GM21619 (cell line): ENCODE results near the gene TUBG1.

Source experiments
- ATAC-seq: cut with Tn5 transposase; IDR thresholded peaks from one replicate; pipeline ENCODE4 v1.9.1; 2021; ENCODE audit not compliant: unreplicated experiment

The TUBG1 gene

DNA sequence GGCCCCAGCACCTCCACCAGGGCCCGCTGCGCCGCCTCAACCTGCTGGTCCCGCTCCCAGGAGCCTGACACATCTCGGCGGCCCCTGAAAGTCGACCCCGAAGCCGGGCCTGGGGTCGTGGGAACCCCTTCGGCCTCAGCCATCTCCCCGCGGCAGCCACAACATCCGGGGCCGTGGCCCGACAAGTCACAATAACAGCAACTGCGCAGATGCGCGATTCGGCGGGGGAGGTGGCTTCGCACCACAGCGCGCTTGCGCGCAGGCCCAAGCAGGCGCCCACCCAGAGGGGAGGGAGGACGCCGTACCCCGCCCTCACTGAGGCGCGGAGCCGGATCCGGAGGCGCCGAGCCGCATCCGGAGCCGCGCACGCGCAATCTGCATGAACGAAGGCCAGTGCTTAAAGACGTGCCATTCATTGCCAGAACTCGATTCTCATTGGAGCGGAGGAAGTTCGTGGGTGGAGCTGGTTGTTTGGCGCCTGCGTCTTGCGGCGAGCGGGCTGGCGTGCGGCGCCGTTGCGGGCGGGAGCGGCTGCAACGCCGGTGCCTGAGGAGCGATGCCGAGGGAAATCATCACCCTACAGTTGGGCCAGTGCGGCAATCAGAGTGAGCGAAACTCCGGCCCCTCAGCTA lies at the start of gene TUBG1, which contains the start of gene RETREG3:
Gene TUBG1 (plus strand): TSS at position 502 of the 632 bp plus-strand sequence. CDS start 55 bp downstream, at position 557.
Gene RETREG3 (minus strand): TSS at position 193 of the 632 bp plus-strand sequence. CDS start 50 bp downstream, at position 143.
- ATAC-seq = peak; percentile 80

DNA sequence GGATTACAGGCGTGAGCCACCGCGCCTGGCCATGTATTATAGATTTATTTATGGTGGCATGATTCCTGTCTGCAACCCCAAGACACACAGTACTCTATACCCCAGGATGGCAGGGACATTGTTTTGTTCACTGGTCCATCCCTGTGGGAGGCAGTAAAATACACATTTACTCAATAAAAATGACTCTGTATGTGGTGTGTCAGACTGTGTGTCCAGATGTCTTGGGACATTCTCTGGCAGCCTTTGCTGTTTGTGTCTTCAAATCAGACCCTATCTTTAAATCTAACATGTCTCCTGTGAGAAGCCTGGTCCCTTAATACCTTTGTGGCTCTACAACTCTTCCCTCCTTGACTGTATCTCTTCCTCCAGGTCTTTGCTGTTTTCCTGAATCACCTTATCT lies 49.2 kb upstream of the TUBG1 start:
- no peak for ATAC-seq

DNA sequence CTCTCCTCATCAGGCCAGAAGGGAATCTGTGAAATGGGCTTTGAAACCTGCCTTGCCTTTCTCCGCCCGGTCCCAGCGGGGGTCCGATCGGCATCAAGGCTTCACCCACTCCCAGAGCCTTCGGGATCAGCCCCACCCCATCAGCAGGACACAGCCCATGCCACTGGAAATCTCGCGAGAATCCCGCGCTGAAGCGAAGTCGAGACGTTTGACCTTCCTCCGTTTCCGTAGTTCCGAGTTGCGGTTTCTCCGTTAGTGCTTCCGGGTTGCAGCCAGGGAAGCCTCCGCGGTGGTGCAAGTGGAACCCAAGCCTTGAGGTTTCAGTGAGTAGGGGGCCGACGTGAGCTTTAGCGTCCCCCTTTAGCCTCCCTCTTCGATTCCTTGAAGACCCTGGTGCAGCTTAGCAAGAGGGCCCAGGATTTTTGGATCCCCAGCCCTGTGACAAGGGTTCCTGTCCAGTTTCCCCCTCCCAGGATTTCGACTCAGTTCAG lies 47.5 kb upstream of the TUBG1 start, which contains the start of gene COASY:
Gene COASY (plus strand): TSS at position 252 of the 491 bp plus-strand sequence. CDS start 475 bp downstream, outside the sequence.
- no peak for ATAC-seq

DNA sequence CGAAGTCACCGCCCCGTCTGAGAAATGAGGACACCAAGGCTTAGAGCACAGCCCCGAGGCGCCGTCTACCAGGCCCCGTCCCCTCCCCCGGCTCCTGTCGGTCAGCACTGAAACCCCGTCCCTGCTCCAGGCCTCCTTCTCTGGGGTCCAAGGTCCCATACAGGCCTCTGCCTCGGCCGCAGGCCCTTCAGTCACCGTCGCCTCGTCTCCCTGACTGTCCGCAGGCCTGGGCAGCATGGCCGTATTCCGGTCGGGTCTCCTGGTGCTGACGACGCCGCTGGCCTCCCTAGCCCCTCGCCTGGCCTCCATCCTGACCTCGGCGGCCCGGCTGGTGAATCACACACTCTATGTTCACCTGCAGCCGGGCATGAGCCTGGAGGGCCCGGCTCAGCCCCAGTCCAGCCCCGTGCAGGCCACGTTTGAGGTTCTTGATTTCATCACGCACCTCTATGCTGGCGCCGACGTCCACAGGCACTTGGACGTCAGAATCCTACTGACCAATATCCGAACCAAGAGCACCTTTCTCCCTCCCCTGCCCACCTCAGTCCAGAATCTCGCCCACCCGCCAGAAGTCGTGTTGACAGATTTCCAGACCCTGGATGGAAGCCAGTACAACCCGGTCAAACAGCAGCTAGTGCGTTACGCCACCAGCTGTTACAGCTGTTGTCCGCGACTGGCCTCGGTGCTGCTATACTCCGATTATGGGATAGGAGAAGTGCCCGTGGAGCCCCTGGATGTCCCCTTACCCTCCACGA lies 46.9 kb upstream of the TUBG1 start:
- ATAC-seq = no peak

DNA sequence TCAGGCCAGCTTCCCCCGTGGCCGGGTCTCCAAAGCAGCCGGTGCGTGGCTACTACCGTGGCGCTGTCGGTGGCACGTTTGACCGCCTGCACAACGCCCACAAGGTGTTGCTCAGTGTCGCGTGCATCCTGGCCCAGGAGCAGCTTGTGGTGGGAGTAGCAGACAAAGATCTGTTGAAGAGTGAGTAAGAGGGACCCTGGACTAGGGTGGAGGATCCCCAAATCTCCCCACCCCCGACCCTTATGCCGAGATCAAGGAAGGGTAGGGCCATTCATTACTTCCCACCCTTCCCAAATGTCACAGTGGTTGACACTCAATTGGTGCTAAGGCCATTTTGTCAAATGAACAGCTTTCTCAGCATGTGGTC lies 46.4 kb upstream of the TUBG1 start:
- ATAC-seq = no peak

DNA sequence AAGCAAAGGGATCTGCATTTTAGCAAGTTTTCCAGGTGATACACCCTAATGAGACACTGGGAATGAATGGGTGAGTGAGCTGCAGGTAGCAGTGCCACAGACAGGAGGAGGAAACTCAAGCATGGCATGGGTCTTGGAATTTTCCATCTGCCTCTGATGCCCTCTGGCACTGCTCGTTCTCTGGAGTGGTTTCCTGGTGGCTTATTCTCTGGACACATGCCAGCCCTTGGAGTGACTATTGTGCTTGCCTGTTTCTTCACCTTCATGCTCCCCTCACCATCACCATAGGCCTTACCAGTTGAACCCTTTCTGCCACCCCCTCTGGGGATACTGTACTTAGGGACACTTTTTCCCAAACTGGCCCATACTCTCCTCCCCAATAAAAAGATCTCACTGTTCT lies 45.9 kb upstream of the TUBG1 start:
- ATAC-seq = no peak

DNA sequence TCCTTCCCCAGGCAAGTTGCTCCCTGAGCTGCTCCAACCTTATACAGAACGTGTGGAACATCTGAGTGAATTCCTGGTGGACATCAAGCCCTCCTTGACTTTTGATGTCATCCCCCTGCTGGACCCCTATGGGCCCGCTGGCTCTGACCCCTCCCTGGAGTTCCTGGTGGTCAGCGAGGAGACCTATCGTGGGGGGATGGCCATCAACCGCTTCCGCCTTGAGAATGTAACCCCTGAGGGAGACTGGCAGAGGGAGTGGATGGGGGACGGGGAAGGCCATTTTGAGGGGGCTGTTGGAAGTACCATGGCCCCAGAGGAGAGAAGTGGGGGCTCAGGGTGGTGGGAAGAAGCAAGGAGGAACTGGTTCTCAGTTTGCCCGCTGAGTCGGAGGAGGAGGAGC lies 45.5 kb upstream of the TUBG1 start:
- ATAC-seq = no peak

DNA sequence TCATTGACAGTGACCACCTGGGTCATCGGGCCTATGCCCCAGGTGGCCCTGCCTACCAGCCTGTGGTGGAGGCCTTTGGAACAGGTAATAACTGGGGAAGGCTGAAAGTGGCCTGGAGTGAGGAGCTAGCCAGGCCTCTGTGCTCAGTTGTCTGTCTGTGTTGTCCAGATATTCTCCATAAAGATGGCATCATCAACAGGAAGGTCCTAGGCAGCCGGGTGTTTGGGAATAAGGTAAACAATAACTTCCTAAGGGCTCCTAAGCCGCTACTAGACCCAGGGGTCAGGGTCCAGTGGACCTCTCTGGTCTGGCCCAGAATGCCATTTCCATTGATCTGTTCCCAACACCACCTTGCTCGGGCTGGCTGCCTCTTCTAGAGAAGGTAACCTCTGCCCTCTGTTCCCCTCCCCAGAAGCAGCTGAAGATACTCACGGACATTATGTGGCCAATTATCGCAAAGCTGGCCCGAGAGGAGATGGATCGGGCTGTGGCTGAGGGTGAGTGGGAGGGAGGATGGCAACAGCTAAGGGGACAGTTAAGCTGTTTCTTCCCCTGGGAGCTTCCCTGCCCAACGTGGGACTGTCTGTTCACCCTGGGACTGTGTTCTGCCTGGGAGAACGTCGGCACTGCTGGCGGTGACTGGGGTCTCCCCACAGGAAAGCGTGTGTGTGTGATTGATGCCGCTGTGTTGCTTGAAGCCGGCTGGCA lies 44.5 kb upstream of the TUBG1 start:
- no peak for ATAC-seq

DNA sequence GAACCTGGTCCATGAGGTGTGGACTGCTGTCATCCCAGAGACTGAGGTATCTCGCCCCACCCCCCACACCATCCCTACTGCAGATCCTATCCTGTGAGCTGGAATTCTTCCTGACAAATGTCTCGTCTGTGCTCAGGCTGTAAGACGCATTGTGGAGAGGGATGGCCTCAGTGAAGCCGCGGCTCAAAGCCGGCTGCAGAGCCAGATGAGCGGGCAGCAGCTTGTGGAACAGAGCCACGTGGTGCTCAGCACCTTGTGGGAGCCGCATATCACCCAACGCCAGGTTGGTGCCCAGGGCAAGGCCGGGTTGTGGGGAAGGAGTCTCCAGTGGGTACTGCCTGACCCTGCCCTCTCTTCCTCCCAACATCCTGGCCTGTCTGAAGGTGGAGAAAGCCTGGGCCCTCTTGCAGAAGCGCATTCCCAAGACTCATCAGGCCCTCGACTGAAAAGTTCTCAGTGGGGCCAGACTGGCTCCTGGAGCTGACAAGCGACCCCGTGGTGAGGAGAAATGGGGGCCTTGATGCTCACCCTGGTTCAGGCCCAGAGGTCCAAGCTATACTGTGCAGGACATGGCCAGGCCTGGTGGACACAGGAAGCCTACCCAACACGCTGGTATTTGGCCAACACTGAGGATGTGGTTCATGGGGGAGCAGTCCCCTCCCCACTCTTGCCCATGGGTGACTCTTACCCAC lies 43.8 kb upstream of the TUBG1 start:
- ATAC-seq = no peak

DNA sequence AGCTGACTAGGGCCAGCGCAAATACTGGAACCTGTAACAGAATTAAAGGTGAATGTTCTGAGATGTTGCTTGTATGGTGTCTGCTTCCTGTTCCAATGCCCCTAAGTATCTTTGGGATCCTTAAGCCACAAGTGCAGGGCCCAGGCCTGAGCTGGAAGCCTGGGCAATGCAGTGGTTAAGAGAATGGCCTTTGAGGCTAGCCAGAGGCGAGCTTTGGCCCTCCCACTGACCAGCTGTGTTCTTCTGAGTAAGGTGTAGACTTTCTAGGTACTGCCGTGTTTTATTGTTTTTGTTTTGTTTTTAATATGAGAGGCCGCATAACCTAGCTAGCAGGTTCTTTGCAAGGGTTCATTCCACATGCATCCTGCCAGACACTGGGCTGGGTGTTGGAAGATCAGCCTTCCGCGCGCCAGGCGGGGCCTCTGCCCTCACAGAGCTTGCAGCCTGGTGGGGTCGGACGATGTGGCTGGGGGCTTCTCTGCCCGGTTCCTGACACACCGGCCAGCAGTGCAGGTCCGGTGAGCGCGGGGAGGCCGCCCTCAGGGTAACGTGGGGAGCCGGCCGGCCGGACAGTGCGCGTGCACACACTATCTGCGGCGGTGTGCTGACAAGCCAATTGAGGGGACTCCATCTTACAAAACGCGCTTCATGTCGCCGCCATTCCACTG lies 43.1 kb upstream of the TUBG1 start:
- ATAC-seq = no peak

DNA sequence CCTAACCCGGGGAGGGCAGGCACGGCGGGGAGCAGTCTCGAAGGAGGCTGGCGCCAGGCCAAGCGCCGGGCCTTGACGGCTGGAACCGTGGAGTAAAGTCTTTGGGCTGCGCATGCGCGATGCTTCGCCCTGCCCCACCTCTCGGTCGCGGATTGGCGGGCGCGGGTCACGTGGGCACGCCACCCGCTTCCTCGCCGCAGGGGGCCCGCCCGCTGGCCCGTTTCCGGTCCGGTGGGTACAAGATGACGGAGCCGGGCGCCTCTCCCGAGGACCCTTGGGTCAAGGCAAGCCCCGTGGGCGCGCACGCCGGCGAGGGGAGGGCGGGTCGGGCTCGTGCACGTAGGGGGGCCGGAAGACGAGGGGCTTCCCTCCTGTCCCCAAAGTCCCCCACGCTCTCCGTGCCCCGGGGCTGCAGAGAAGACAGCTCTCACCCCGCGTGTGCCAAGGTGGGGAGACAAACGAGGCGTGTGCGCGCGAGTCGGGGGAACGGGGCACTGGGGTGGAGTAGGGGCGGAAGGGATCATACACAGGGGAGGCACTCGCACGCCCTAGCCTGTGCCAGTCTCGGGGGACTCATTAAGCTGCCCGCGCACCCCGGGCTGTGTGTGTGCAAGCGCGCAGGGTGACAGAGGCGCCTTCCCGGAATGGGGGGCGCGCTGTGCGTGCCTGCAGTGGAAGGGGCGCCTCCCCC lies 42.5 kb upstream of the TUBG1 start, which contains the start of gene MLX:
Gene MLX (plus strand): TSS at position 218 of the 691 bp plus-strand sequence. CDS start 25 bp downstream, at position 243.
- ATAC-seq = no peak

DNA sequence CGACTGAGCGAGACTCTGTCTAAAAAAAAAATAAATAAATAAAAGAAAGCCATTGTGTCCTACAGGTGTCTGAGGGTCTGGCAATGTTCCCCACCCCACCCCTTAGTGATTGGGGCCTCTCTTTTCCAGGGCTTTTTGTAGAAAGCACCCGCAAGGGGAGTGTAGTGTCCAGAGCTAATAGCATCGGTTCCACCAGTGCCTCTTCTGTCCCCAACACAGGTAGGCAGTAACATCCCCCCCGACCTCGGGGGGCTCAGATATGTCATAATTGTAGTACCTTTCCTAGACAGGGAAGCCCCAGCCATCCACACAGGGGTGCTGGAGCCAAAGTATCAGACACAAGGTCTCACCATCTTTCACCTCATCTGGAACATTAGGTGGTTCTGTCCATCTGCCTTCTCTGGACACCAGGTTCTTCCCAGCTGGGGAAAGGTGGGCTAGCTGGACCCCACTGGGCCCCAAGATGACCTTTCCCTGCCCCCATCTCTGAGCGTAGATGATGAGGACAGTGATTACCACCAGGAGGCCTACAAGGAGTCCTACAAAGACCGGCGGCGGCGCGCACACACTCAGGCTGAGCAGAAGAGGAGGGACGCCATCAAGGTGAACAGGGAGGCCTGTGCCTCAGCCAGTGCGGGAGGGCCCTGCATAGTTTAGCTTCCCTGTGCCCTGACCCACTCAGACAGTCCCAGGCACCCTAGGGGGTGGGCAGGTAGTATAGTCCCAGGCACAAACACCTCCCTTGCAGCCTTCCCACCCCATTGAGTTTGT lies 41.0 kb upstream of the TUBG1 start:
- no peak for ATAC-seq

DNA sequence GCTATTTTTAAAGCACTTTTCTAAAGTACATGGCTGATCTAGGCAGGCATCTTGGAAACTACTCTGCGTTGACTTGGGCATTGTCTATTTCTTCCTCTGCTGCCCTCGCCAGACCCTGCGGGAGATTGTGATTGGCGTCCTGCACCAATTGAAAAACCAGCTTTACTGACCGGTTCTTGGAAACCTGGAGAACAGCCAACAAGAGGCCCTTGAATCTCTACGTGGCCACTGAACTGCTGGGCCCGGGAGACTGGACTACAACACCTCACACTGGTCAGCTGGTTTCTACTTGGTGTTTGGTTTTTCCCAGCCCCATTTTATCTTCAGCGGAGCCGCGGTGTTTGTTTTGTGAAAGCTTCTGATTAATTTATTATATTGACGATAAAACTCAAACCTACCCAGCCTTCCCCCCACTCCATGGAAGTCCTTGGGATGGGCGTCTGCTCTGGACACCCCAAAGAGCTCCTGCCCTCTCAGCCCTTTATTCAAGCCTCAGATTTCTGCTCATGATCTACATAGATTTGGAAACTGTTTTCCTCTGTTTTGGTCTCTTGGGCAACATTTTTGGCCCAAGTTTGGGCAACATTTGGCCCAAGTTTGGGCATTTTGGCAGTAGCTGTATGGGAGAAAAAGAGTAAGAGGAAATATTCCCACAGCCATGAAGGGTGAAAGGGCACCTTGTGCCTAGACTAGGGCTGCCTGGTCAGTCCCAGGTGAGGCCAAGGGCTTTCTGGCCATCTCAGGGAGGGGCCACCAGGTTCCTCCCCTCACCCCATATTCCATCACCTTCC lies 37.9 kb upstream of the TUBG1 start:
- ATAC-seq = no peak

DNA sequence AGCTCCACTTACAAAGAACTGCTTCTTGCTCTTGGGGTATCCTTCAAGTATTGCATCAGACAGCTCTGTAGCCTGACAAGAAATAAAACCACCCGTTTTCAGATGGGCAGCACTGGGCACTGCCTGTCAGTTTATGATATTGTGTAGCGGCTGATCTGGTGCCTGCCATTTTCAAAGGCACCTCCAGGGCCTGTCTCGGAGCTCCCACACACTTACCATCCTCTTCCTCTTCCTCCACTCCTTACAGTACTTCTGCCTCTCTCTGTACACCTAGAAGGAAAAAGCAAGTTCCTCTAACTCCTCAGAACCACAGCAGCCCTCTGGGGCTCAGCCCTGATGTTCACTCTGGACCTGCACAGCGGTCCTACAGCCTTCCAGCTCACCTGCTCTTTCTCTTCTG lies 36.4 kb upstream of the TUBG1 start:
- ATAC-seq = no peak

DNA sequence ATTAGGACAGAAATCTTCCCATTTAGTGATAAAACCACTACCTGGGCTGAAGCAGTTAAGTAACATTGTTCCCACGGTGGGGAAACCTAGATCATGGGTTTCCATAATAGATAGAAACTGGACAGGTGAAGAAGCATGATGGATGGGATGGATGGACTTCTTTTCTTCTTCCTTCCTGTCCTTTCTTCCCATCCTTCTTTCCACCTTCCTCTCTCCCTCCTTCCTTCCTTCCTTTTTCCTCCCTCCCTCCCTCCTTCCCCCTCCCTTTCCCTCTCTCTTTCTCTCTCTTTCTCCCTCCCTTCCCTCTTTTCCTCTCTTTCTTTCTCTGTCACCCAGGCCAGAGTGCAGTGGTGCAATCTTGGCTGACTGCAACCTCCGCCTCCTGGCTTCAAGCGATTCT lies 35.0 kb upstream of the TUBG1 start:
- no peak for ATAC-seq

DNA sequence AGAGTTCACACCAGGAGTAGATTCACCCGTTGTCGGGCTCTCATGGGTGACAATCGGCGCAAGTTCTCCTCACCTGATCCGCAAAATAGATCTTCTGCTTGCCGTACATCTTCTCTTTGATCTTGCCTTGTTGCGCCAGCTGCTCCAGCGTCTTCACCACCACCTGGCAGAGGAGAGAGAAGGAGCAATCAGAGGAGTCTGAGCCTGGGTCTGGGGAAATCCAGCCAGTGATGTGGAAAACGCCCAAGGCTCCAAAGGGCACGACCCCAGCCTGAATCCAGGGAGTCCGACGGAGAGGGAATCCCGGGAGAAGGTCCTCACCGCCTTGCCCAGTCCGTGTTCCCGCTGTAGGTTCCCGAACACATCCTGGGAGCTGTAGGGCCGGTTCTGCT lies 32.3 kb upstream of the TUBG1 start:
- ATAC-seq = no peak

DNA sequence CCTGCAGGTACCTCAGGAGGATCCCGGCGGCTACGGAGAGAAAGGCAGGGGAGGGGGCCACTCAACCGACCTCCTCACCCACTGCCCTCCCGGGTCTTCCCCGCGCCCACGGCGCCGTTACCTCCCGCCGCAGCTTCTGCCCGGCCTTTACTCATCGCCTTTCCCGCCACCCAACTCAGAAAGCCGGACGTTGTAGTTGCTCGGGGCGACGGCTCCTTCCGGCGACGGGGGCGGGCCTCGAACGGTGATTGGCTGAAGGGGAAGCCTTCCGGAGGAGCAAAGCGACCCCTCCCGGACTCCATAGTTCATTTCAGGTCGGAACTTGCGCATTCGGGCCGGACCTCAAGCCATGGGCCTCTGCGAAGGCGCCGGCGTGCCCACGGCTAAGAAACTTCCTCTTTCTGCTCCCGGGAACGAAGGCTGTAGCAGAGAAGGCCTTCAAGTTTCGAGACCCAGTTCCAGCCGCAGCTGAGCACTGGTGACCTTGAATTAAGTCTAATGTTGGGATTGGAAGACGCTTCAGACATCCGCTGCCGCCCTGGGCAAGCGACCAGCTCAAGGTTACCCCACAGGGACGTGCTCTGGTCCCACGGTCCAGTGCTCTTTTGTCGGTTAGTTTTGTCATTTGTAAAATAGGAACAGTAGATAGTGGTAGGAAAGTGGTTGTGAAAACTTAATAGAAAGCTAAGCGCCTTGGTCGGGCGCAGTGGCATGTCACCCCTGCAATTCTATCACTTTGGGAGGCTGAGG lies 31.8 kb upstream of the TUBG1 start, which contains the start of gene PSMC3IP:
Gene PSMC3IP (minus strand): TSS at position 198 of the 750 bp plus-strand sequence. CDS start 43 bp downstream, at position 155.
- ATAC-seq = peak; percentile 56
